Amniotic epithelial cell (primary cell): ENCODE measurements around the gene VPS35L.

Source experiments
- DNase-seq: peaks from one replicate; pipeline ENCODE4 v3.0.0-alpha.2; 2010; ENCODE audit warnings: low read depth

VPS35L gene

DNA sequence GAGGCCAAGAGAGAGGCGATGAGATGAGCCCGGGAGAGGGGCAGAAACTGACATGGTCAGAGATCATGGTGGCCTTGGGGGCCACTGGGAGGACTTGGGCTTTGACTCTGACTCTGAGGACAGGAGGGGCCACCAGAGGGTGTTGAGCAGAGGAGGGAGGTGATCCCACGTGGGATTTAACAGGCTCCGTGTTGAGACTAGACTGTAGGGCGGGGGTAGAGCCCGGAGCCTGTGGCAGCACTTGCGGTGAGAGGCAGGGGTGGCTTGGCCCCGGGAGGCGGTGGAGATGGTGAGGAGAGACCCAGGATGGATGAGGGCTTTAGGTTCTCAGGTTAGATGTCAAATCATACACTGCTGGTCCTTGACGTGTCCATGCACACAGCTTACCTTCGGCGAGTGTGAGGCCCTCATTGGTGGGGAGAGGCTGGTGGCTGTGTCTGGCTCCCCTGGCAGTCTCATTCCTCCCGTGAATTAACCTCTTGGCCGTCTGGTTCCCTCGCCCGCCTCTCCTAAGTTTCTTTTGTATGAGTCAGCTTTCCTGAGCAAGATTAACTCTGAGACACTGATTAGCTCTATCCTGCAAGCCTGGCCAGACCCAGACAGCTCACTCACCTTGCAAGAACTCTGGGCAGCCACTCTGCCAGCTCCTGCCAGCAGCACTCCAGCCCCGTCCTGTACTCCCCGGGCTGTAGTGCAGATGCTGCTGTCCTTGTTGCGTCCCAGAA is 39.7 kb downstream of the VPS35L start:
- DNase-seq = peak; percentile 89

DNA sequence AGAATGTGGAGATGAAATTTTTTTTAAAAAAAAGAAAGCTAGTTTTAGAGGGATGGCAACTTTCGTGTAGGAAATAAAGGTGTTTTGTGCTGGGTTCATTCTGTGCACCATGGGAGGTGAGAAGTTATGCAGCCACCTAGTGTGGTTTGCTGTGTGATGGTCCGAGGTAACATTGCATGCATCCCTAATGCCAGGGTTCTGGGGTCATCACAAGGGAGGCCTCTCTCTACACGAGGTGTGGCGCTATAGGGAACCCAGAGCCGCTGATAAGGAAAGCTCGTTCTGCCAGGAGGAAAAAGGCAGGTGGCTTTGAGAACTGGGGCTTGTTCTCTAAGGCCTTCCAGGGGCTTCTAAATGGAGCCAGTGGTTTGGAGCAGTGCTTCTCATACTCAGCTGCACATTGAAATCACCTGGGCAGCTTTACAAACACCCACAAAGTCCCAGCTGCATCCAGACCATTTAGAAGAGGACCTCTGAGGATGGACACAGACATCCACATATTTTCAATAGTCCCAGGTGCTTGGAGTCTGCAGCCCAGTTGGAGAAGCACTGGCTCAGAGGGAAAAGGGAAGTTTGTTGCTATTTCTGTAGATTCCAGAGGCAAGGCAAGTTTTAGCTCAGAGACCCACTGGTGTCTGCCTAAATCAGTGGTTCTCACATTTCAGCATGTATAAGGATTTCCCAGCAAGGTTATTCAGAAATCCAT is 43.5 kb downstream of the VPS35L start:
- DNase-seq = no peak

DNA sequence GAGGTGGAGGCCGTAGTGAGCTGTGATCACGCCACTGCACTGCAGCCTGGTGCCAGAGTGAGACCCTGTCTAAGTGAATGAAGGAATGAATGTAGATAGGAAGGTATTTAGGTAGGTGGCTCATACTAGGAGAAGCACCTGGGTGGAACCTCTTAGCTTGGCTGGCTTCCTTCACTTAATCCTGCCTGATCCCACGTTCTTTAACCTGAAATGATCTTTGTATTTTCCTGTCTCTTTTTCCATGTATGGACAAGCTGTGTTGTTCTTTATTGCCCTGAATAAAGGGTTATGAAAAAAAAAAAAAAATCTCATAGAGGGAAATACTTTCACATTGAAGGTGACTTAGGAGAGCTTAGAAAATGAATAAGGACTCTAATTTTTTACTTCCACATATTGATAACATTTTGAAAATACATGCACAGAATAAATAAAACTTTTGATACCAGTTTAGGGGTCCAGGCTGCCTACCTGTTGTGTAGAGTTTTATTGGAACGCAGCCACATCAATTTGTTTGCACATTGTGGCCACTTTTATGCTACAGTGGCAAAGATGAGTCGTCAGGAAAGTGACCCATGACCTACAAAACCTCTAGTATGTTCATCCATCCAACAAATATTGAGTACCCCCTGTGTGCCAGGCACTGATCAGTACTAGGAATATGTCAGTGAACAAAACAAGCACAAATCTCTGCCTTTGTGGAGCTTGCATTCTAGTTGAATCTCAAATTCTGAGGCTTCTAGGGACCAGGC is 44.6 kb downstream of the VPS35L start:
- no peak for DNase-seq

DNA sequence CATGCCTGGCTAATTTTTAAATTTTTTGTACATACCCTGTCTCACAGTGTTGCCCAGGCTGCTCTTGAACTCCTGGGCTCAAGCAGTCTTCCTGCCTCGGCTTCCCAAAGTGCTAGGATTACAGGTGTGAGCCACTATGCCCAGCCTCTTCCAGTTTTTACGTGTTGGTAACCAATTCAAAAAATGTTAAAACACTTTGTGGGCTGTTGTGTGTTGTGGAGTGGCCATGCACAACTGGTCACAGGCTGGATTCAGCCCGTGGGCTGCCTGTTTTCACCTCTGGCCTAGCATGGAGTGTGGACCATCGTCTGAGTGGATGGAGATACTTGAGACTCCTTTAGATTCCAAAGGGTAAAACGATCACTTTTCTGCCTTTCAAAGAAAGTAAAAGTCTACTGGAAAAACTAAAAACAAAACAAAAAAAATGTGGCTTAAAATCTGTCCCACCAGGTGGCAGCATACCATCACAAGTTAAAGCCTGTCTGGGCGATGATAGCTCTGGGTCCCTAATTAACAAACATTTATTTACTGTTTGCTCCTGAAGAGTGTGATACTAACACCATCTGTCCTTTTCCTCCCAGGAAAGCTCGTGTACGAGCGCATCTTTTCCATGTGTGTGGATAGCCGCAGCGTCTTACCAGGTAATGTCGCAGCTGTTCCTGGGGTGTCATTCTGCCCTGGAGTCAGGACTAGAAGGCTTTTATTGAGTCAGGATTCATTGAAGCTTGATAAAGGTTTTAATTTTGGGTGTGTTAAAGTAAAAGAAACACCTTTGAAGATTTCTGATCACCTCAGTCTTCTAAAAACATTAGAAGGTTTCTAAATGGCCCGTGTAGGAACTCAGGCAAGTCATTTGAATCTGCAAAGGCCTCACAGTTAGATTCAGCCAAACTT is 45.8 kb downstream of the VPS35L start:
- DNase-seq = peak; percentile 36

DNA sequence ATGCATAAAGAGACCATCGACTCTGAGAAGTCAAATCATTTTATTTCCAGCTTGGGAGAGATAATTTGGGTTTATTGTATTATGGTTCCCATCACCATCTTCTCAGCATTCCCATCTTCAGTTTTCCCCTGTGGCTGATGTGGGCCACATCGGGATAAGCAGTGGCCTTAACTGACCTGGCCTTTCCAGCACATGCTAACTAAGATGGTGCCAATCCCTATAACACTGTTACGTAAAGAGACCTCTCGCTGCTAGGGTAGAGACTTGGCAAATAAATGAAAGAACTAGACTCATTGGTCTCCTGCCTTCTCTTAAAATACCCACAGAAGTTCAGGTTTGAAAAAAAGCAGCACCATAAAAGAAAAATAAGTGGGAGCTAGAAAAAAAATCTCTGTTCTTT is 49.4 kb downstream of the VPS35L start:
- no peak for DNase-seq

DNA sequence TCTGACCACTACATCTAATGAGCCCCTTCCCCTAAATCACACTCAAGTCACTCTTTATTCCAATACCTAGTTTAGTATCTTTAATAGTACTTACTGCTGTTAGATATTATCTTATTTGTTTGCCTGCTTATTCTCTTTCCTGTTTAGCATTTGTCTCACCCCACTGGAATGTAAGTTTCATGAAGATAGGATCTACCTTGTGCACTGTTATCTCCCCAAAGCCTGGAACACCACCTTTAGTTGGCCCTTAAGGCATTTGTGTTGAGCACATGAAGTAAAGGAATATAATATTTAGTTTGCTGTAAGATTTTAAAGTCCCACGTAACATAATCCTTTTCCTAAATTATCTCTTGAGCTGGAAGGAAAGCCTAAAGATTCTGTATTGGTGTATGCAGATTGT is 50.2 kb downstream of the VPS35L start:
- no peak for DNase-seq

DNA sequence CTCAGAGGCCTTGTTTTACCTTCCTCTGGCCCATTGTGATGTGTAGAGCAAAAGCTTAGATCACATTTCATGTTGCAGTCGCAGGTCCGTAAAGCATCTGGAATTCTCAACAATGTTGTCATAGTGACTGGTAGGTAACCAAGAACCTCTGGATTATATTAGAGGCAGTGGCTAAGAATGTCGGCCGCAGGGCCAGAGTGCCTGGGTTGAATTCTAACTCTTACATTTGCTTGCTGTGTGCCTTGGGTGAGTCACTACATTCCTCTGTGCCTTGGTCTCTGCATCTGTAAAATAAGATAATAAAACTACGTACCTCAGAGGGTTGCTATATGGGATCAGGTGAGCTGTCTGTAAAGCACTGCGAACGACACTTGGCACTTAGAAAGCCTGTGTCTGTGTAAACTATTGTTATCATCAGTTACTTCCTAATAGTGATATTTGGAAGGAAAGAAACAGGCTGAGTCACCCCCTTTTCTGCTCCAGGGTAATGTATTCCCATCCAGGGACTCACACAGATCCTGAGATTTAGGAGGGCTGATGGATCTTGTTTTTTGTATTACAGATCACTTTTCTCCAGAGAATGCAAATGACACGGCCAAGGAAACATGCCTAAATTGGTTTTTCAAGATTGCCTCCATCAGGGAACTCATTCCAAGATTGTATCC is 52.2 kb downstream of the VPS35L start:
- peak; percentile 31 for DNase-seq

DNA sequence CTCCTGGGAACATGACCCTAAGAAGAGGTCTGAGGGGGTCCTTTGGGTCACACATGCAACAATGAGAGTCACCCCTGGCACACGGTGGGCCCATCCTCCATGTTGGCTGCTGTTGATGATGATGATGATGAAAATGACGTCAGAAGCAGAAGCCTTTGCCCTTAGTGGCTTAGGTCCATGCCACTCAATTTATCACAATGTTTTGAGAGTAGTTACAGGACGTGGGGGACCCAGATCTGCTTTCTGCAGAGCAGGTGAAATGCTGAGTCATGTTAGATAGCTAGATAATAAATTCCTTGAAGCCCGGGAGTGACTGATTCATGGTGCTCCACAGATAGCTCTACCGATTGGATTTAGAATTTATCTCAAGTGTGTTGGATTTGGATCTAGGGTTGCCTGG is 53.9 kb downstream of the VPS35L start:
- DNase-seq = no peak

DNA sequence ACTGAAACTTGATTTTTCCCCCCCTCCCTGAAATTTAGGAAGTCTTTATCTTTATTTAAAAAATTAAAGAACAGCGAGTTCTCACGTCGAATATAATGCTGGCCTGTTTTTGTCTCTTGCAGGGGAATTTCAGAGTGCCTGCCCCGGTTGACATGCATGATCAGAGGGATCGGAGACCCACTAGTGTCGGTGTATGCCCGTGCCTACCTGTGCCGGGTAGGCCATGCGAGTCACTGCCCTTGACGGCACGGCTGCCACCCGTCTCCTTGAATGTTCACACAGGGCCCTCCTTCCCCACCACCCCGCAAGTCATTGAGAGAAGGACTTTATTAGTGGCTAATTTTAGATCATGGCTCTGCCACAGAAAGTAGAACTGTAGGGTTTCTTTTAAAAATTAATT is 54.7 kb downstream of the VPS35L start:
- DNase-seq = no peak

DNA sequence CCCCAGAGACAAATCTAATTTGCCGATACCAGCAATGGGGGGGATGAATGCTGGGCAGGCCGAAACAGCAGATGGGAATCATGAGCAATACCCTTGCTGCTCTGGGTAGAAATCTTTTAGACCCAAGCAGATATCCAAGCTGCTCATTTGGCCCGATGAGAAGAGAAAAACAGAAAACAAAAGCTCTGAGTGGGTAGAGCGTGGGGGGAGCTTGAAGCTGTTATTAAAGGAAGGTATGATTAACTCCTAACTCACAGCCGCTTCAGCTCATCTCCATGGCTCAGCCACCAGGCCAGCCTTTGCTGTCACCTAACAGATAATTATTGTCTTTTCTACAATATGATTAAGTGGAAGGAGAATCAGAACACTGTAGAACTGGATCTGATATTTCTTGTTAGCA is 58.3 kb downstream of the VPS35L start:
- DNase-seq = no peak

DNA sequence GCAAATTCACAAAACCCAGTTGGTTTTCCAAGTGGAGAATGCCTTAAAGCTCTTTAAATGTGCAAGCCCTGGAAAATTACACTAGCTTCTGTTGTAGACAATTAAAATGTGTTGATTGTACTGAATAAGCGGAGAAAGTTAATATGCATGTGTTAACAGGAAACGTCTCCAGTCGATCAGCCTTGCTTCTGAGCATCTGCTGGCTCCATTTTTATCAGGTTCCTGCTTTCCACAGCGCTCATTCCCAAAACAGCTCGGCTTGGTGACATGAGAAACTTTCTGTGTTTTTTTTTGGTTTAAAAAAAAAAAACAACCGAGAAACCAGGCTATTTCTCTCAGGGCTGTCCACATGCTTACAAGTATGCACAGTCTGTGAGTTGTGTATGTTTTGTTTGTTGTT is 60.7 kb downstream of the VPS35L start:
- no peak for DNase-seq

DNA sequence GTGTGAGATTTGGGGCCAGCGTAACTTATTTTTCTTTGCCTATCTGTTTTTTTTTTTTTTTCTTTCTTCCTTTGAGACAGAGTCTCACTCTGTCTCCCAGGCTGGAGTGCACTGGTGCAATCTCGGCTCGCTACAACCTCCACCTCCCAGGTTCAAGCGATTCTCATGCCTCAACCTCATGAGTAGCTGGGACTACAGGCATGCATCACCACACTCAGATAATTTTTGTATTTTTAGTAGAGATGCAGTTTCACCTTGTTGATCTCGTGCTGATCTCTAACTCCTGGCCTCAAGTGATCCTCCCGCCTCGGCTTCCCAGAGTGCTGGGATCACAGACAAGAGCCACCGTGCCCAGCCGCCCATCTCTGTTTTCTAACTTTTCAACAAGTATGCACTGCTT is 63.4 kb downstream of the VPS35L start:
- DNase-seq = no peak

DNA sequence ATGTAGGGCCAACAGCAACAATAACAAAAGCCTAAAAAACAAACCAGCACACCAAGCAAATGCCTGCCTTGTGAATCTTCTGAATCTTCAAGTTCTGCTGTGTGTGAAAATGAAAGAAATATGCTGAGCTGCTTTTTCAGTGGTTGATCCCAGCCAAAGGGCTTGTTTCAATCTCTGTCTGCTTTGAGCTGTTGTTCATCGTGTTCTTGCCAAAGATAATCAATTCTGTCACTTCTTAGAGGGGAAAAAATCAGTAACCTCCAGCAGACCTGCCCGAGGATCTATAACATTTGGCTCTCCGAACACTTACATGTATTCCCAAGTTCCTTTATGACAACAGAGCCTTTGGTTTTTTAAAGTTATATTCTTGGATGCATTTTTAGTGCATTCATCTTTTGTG is 65.9 kb downstream of the VPS35L start:
- no peak for DNase-seq

DNA sequence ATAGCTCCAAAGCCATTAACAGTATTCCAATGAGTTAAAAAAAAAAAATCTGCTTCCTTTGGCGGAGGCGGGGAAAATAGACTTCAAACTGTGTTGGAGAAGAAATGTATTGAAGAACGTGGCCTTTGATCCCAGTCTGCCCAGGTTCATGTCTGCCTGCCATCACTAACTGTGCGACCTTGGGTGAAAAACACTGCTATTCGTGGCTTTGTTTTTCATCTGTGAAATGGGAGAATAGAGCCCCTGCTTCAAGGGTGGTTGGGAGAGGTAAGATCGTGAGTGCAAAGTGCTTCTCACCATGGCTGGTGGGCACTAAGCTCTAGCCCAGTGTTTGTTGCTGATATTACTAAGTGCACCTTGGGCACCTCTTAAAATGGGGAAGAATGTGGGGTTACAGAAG is 69.5 kb downstream of the VPS35L start:
- no peak for DNase-seq

DNA sequence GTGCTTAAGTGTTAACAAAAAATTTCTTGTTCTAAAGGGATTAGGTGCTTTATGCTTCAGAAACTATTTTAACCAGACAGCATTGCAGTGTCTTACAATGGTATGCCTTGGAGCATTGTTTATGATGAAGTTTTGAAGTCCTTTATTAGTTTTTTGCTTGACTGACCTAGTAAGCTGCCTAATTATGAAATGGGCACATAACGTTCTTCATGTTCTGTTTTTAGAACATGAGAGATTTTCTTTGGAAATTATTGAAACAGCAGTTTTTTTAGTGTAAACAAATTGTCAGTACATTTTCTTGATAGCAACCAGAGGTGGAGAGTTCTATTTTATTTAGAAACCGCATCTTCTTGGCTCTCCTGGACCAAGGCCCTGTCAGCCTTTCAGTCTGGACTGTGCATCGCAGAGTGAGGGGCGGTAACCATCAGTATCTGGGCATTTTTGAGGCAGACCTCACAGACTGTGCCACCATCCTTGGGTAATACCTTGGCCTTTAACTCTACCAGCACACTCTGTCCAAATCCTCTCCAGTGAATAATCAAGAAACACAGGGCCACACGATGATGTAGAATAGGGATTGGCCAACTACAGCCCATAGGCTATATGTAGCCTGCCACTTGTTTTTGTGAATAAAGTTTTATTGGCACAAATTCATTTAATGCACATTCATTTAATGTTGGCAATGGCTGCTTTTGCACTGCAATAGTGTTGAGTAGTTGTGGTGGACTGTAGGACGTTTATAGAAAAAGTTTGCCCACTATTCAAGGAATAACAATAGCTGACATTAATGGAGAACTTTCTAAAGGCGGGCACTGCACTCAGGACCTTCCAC is 81.1 kb downstream of the VPS35L start:
- peak; percentile 91 for DNase-seq

DNA sequence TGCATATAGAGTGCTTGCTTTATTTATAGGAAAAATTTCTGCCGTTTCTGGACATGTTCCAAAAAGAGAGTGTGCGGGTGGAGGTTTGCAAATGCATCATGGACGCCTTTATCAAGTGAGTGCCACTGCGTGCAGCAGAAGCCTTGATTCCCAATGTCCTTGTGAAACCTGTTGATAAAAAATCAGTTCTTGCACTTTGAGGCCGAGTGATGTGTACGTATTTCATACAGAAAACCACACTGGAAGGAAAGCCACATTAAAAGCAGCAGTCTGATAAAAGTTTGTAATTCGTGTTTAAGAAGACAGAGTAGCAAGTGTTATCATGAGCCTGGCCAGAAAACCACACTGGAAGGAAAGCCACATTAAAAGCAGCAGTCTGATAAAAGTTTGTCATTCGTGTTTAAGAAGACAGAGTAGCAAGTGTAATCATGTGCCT is 84.5 kb downstream of the VPS35L start:
- peak; percentile 65 for DNase-seq

DNA sequence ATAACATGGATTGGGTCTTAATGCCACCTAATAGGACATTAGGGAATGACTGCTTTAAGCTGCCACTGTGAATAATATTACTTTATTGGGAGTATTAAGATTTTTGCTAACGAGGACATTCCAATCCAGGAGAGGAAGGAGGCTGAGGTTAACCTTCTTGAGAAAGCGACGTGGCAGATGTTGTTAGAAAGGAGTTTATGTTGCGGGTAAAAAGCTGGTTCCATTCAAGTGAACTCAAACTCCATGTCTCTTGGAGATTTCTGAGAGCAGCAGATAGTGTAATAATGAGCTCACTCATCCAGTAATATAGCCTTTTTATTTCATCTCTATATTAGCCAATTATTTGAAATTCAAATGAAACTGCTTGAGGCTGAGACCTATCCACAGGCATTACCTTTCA is 87.0 kb downstream of the VPS35L start:
- DNase-seq = no peak

DNA sequence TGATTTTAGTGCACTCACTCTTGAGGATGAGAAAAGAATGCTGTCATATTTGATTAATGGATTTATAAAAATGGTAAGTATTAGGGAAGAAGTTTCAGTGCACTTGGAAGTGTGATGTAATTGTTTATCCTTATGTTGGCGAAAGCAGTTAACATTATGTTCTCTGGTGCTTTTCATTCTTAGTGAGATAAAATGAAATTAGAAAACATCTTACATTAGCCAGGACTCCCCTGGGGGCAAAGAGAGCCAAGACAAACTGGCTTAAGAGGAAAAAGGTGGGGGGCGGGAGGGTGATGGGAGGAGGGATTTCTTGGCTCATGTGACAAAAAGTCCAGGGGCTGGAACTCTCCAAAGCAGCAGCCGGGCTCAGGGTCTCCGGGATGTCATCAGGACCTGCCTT is 89.4 kb downstream of the VPS35L start:
- peak; percentile 64 for DNase-seq

DNA sequence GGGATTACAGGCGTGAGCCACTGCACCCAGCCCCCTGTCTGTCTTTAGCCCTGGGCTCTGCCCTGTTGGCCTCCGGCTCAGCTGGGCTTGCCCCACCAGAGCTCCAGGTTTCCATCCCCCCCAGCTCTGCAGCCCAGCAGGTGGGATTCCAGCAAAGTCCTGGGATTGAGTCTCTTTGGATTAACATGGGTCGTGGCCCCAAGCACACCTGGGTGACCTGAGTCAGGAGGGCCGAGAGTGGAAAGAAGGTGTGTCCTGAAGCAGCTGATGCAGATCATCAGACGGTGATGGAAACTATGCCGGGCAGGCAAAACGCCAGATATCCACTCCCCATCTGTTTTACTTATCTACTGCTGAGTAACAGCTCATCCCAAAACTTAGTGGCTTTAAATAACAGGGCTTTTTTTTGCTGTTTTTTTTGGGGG is 90.1 kb downstream of the VPS35L start:
- peak; percentile 44 for DNase-seq

DNA sequence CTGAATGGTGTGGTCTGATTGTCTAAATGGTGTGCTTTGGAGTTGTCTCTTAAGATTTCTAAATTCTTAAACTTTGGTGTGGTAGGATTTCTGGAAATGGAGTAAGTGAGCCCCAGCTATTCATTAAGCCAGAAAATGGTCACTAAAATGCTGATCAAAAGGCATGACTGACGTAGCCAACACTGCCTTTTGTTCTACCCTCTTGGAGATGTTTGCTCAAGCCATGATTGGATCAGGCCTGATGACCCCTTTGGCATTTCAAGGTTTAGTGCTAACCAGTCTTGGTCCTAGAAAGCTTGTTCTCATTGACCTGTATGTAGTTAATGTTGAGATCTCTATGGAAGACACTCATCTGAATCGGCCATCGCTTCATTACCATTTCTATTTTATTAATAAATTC is 94.5 kb downstream of the VPS35L start:
- no peak for DNase-seq

DNA sequence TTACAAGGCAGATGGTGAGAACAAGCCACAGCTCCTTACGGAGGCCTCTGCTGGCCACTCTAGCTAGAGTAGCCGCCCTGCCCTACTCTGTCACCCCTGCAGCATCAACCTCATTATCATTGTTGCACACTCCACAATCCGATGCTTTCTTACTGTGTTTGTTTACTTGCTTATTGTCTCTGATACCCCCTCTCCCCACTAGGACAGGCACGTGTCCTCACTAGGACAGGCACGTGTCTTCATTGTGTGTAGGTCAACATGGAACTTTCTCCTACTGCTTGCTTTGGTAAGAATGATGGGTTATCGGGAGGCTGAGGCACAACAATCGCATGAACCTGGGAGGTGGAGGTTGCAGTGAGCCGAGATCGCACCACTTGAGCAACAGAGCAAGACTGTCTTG is 98.6 kb downstream of the VPS35L start:
- no peak for DNase-seq
